GM19025 (cell line): Measurements from ENCODE around the gene PNPLA7.

ENCODE experiments used
- ATAC-seq: cut with Tn5 transposase; IDR thresholded peaks from one replicate; pipeline ENCODE4 v1.9.1; 2021; ENCODE audit warnings: mild to moderate bottlenecking, low read depth, moderate library complexity; ENCODE audit not compliant: unreplicated experiment

PNPLA7 gene

DNA sequence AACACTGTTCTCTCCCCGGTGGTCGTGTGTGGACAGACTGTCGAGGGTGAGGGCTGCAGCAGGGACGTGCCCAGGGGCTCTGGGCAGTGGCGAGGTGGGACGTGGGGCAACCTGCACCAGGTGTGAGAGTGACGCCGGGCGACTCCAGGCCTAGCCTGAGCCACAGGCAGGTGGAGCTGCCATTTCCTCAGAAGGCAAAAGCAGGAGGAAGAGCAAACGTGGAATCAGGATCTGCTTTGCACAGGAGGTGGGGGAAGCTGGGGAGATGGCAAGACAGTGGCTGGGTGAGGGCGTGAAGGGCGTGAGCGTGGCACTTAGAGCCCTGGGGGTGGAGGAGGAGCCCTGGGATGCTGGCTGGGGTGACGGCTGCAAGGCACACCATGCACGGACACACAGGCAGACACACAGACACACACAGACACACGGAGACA, 51.5 kb downstream of the PNPLA7 start:
- no peak for ATAC-seq

DNA sequence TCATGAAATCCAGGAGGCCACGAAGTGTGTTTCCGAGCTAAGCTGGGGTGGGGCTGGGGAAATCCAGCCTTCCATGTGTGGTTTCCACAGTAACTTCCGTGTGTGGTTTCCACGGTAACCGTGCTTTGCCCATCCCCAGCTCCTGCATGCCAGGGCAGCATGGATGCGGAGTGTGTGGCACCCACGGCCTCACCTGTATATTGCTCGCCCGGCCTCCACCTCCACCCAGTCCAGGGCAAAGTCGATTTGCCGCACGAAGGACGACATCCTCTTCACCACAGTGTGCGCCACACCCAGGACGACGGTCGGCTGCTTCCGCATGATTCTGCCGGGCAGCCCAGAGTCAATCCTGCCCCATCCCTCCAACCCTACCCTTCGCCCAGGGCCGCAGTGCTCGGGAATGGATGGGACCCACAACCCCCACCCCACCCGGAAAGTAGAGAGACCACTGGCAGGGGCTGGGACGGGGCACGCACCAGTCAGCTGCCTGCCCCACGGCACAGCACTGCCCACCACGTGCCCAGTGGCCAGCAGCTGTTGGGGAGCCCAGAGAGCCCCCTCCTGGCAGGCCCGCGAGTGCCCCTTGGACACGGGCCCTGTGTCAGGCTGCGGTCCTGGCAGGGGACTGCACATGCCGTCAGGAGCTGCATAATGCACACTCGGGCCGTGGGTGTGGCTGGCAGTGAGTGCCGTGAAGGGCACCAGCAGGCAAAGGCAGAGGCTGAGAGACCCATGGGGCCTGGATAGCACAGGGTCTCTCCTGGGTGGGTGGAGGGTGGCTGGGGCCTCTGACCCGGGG, 52.1 kb downstream of the PNPLA7 start:
- no peak for ATAC-seq

DNA sequence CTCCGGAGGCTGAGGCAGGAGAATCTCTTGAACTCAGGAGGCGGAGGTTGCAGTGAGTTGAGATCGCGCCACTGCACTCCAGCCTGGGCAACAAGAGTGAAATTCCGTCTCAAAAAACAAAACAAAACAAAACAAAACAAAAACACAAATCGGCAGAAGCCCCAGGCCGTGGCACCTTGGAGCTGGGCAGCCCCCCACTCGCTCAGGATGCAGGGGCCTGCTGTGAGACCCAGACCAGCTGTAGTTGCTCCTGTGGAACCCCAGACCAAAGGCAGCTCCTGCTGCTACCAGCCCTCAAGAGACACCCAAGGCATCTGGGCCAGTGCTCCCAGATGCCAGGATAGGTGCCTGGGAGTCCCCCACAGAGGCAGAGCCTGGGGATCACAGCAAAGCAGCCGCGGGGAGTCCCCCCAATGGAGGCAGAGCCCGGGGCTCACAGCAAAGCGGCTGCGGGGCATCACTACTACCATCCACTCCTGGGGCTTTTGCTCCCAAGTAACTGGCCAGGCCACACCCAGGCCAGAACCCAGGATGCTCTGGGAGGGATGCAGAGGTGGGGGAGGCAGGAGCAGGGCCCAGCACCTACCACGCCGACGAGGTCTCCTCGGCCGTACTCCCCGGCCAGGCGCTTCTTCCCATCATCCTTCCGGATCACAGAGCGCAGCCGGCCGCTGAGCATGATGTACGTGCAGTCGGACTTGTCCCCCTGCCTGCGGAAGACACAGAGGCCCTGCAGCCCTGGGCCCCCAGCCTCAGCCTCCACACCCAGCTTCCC, 53.4 kb downstream of the PNPLA7 start:
- no peak for ATAC-seq

DNA sequence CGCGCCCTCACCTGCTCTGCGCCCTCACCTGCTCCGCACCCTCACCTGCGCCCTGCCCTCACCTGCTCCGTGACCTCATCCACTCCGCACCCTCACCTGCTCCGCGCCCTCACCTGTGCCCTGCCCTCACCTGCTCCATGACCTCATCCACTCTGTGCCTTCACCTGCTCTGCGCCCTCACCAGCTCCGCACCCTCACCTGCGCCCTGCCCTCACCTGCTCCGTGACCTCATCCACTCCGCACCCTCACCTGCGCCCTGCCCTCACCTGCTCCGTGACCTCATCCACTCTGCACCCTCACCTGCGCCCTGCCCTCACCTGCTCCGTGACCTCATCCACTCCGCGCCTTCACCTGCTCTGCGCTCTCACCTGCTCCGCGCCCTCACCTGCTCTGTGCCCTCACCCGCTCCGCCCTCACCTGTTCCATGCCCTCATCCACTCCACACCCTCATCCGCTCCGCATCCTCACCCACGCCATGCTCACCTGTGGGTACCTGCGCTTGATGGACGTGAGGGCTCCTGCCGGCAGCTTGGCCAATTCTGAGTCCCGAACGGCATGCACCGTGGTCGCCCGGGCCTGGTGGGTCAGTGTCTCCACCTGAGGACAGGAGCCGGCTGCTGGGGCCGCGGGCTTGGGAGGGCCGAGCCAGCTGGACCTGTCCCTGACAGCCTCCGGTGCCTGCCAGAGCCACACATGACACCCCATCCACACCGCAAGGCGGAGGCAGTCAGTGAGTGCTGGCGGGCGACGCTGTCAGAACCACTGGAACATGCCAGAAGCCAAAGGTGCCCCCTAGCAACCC, 55.5 kb downstream of the PNPLA7 start:
- ATAC-seq: no peak

DNA sequence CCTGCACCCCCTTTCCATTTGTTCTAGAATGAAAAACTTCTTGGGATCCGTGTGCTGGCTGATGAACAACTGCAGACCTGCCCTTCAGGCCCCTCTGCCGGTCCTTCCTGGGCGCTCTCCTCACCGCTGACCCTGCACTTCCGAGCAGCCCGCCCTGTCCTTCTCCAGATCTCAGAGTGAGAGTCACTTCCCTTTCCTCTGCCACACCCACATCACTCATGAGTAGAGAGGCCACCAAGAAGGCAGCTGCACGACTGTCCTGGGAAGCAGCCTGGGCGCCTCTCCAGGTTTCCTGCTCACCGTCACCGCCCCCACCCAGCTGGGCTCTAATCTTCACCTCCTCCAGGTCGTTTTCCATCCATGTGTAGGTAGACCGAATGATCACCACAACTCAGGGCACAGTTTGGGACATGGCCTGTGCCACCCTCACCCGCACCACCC, 56.1 kb downstream of the PNPLA7 start:
- ATAC-seq: no peak

DNA sequence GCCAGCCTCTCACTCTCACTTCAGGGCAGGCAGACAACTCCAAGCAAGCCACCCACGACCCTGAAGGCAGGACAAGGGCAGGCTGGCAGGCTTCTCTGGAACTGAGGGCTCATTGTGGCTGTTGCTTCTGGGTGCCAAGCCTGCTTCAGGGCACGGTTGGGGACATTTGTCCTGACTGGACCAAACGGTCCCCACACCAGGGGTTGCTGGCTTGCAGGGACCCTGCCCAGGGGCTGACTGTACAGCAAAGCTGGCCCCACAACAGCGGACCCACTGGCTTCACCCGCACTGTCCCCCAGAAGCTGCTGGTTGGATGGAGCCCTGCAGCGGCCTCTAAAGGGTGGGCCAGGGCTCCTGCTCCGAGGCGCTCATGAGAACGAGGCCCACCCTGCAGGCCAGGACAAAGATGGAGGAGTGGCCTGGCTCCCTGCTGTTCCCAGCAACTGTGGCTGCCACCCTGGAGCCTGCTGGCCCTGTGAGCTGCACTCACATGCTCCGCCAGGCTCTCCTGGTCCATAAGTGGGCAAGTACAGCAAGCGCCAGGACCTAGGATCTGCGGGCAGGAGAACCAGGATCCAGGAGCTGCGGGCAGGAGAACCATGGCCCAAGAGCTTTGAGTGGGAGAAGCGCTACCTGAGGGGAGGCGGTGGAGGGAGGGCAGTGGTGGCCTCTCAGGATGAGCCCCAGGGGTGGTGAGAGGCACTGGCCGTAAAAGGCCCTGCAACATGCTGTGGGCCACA, 56.7 kb downstream of the PNPLA7 start:
- ATAC-seq: no peak

DNA sequence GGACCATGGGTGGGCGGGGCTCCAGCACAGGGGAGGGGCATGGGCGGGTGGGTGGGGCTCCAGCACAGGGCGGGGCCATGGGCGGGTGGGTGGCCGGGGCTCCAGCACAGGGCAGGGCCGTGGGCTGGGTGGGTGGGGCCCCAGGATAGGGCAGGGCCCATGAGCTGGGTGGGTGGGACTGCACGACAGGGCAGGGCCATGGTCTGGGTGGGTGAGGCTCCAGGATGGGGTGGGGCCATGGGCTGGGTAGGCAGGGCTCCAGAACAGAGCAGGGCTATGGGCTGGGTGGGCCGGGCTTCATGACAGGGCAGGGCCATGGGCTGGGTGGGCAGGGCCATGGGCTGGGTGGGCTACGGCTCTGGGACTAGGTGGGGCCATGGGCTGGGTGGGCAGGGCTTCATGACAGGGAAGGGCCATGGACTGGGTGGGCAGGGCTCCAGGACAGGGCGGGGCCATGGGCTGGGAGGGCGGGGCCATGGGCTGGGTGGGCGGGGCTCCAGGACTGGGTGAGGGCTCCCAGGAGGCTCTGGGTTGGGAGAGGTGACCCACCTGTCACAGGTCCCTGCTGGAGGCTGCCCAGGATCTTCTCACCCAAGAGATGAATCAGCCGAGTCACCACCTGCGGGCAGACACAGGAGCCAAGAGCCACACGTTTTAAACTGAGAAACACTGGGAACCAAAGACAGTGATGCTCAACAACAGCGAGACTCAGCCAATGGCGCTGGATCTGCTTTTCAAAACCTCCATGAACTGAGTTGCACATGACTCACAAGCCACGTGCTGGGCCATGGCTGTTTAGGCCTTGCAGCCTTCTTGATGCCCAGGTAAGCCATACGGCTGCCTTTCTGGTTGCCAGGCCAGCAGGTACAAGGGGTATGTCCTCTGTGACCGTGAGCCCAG, 57.5 kb downstream of the PNPLA7 start:
- no peak for ATAC-seq

DNA sequence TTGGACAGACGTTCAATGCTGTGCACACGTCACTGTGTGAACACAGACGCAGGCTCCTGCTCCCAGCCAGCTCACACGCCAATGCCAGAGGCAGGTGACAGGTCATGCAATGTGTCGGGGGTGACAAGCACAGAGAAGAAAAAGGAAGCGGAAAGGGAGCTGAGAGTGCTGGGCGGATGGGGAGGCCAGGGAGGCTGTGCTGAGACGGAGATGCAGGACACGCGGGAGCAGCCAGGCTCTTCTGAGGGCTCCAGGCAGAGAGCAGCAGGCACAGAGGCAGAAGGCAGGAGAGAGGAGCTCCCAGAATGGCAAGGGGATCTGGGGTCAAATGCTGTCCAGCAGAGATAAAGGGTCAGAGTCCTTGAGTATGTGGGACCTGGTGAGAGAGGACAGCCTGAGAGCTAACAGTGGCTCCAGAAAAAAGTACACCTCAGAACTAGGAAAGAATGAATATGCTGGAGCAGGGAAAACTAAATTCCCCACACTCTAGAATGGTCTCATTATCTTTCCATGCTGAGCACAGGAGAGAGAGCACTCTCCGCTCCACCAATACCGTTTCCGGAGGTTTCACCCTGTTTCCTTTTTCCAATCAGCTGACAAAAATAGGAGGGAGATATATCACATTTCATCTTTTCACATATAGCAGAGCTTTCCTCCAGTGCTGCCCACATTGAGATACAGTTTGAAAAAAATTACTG, 58.3 kb downstream of the PNPLA7 start:
- no peak for ATAC-seq

DNA sequence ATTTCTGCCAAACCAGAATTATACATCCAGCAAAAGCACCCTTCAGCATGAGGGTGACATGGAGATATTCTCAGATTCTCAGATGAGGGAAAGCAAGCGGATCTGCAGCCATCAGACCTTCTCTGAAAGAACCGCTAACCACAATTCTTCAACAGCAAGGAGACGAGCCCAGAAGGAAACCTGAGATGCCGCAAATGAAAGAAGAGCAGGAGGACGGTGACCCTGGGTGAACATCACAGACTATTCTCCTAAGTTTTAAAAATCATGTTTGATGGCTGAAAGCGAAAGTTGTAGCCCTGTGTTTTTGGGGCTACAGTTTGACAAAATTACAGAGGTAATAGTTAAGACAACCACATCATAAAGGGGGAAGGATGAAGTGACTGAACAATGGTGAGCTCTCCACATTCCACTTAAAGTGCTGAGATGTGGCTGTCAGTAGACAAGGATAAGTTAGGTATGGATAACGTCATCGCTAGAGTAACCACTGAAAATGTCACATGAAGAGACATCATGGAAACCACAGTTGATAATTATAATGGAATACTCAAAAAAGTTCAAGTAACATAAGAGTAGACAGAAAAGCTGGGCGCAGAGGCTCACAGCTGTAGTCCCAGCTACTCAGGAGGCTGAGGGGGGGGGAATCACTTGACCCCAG, 59.5 kb downstream of the PNPLA7 start:
- ATAC-seq: no peak

DNA sequence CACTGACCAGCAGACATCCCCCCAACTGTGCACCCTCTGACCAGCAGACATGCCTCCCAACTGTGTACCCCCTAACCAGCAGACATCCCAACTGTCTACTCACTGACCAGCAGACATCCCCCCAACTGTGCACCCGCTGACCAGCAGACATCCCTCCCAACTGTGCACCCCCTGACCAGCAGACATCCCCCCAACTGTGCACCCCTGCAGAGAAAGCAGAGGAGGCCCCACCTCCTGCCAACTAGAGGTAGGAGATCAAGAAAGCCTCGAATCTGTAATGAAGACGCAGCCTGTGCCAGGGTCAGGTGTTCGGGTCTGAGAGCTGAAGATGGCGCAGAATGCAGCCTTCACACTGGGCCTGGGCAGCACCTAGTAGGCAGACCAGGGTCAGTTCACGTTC, 61.3 kb downstream of the PNPLA7 start:
- ATAC-seq: no peak

DNA sequence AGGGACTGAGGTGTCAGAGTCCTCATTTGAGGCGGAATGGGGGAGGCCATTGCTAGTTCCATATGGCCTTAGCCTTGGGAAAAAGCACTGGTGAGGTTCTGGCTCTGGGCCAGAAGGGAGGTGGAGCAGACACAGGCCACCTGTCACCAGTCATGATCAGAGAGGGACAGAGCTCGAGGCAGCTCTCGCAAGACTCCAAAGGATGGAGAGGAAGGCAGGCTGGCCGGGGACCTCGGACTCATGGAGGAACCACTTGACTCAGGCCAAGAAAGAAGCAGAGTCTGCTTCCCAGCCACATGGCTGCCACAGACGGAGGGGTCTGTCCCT, 61.9 kb downstream of the PNPLA7 start:
- no peak for ATAC-seq

DNA sequence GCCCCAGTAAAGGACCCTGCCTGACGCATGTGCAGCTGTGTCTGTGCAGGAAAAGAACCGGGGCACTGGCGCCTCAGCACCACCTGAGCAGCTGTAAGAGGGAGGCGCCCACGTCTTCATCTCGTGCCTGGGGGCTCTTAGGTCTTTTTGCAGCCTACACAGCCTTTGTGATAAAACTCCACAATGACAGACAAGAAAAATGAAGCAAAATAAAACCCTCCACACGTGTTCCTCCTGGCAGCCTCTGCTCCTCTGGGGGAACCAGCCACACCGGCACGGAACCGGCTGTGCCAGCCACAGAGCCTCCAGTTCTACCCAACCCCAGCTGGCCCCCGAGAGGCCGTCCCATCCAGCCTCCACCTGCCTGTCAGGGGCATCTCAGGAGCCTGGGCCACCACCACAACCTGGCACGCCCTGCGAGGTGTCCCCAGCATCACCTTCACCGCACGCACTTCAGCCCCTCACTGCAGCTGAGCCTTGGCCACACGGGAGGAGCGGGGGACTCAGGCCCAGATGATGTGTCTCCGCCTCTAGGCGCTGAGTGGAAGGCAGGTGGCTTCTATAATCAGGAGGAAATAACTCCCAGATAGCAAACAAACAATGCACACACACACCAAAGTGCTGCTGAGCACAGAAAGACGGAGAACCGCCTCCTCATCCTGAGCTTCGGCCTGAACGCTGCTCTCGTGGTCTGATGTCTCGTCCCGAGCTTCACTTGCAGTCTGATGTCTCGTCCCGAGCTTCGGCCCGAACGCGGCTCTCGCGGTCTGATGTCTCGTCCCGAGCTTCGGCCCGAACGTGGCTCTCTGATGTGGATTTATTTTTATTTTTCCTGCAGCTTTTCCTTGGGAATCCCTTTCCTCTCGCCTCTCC, 62.5 kb downstream of the PNPLA7 start:
- no peak for ATAC-seq

DNA sequence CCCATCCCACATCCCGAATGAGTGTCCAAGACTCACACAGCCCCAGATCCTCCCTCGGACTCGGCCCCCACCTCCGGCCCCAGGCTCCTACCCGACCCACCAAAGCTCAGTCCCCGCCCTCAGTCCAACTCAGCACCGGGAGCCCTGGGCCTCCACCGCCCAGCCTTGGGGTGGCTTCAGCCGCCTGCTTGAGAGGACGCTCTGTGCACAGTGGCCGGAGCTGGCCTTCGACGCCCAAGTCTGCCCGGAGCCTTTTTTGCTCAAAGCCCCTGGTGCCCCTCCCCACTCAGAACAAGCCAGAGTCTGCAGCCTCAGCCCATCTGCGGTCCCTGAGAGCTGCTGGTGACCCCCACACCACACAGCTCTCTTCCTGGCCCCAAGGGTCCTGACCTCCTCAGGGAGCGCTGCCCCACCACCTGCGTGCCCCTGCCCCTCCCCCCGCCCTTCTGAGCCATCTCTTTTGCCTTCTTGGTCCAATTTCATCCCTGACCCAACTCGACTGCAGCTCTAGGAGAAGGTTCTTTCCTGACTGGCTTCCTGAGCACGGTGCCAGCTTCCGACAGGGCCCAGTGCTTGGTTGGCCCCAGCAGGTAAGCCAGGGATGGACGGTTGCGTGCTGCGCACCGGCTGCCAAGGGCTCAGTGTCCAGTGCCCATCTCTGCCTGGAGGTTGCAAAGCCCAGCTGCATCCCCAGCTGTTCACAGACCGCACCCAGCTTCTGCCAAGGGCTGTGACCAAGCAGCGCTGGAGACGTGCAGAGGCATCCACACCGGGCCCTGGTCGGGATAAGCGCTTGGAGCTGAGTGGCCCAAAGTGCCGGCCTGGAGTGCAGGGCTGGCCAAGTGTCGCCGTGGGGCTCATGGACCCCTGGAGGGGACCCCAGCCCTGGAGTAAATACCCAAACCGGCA, 63.4 kb downstream of the PNPLA7 start:
- ATAC-seq: no peak

DNA sequence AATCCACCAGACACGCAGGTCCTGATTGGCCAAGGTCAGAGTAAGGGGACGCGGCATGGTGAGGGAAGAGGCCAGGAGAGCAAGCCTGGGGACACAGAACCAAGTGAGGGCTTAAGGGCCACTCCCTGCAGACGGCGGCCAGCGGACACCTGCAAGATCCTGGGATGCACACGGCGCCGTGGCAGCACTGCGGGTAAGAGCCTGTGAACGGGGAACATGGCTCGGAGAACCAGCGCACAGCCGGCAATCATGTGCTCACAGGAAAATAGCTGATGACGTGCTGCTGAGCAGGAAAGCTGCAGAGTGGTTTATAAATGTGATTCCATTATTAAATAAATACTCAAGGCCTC, 64.1 kb downstream of the PNPLA7 start:
- ATAC-seq: no peak

DNA sequence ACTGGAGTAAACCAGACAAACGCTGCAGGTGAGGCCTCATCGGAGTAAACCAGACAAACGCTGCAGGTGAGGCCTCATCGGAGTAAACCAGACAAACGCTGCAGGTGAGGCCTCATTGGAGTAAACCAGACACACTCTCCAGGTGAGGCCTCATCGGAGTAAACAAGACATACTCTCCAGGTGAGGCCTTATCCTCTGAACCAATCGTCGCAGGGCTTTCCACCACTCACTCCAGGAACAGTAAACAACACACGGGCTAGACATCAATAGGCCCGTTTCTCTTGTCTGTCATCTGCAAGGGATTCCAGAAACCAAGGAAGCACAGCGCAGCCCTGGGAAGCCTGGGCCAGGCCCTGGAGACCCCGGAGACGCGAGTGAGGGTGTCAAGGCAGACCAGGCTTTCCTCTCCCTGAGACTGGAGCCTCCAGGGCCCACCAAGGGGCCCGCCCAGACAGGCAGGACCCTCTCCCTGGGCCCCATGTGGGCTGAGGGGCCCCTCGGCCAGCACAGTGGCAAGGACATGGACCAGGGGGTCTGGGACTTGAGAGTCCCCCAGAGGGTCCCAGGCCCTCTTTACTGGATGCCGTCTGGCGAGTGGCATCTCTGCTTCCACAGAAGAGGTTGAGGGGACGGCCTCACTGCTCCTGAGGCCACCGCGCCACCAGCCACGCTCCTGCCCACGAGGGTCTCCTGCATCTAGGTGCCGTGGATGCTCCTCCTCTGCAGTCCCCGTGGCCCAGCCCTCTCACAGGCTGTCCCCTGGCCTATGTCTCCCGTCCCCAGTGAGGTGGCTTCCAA, 64.7 kb downstream of the PNPLA7 start:
- ATAC-seq: no peak
